ENCODE data around the gene DRC7.
"Not testable (repeated sequence)": the region's sequence is repeated elsewhere in the genome, so short reads cannot be mapped to it uniquely, and the experiment has no call there.

DRC7 gene

DNA sequence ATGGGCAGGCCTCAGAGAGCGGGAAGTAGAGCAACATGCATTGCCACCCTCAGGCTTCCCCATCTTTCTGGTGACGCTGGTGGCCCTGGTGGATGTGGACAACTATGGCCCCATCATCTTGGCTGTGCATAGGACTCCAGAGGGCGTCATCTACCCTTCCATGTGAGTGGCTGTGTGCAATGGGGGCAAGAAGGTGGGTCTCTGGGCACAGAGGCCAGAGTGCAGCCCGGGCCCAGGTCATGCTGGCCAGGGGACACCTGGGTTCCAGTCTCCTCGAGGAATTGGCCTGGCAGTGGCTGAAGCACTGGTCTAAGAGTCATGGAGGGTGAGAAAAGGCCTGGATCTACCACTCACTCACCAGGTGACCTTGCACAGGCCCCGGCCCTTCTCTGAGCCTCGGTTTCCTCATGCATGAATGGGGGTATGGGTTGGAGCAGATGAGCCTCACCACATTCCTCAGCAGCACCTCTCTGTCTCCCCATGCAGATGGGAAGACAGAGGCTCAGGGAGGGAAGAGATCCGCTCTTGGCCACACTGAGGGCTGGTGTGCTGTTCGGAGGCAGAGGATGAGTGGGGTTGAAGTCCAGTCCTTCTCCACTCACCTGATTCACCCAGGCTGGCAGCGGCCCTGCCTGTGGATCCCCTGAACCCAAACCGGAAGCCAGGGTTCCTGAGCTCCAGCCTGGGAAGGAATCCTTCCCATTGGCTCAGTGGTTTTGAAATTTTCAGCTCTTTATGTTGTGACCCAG, 33.7 kb upstream of the DRC7 start:
- no peak for DNase-seq

- no peak for DNase-seq
Measured at GRCh38 chr16:57661510-57661909, 33.1 kb upstream of the DRC7 start.

GRCh38 chr16:57661936-57662906, 32.4 kb upstream of the DRC7 start:
- DNase-seq = no peak

GRCh38 chr16:57663436-57663835, 31.2 kb upstream of the DRC7 start:
- peak in 1 of 51 donors; percentile 28 for DNase-seq

GRCh38 chr16:57663917-57664661, 30.5 kb upstream of the DRC7 start:
- no peak for DNase-seq

GRCh38 chr16:57664662-57665025, 30.0 kb upstream of the DRC7 start:
- DNase-seq = no peak

DNA sequence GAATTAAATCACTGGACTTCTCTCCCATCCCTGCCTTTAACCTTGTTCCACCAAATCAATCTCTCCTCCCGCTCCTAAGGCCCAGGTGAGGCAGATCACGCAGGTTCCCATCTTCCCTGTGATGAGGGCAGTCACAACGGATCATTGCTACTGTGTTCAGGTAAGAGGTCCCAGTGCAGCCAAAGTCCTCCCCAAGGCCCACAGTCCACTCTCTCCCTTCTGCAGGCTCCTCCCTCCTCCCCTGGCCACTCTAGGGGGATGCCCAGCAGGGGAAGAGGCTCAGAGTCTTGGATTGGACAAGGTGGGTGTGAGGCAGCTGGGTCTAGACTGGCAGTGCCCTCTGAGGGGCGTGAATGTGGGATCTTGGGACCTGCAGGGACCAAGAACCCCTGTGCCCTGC, 29.1 kb upstream of the DRC7 start:
- no peak for DNase-seq

DNA sequence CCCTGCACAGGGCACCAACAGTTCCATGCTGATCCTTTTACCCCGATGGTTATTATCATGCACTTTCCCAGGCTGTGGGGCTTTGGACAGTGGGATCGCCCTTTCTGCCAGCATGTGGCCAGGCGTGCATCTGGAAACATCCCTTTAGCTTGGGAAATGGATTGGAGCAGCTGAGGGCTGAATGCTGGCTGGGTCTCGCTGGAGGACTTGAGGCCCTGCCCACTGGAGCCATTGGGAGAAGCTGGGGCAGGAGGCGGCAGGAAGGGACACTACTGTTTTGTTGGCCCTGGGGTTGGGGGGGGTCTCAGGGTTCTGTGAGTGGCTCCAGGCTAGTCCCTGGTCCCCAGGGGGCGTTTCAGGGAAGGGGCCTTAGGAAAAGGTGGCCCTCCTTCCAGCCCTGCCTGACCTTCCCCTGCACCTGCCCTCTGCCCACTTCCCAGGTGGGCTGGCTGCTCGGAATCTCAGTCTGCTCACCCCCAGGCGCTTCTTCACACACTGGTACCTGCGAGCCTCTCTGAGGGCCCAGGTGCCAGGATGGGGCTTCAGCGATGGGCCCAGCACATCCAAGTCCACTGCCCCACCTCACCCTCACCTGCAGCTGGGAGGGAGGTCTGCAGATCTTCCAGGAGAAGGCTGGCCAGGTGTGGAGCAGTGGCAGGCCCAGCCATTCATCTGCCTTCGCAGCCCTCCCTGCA, 28.1 kb upstream of the DRC7 start:
- DNase-seq = no peak

- no peak for DNase-seq
Measured at GRCh38 chr16:57667048-57667525, 27.5 kb upstream of the DRC7 start.

- no peak for DNase-seq
Measured at GRCh38 chr16:57667526-57668262, 26.9 kb upstream of the DRC7 start.

- DNase-seq = no peak
Measured at GRCh38 chr16:57668263-57668571, 26.4 kb upstream of the DRC7 start, which contains the start of gene ADGRG3. Gene ADGRG3 (plus strand): TSS chr16:57668306. CDS start chr16:57668348, 42 bp downstream.

- DNase-seq = no peak
Measured at GRCh38 chr16:57668630-57669475, 25.8 kb upstream of the DRC7 start.

- DNase-seq = no peak
Measured at GRCh38 chr16:57669476-57670162, 25.0 kb upstream of the DRC7 start.

DNA sequence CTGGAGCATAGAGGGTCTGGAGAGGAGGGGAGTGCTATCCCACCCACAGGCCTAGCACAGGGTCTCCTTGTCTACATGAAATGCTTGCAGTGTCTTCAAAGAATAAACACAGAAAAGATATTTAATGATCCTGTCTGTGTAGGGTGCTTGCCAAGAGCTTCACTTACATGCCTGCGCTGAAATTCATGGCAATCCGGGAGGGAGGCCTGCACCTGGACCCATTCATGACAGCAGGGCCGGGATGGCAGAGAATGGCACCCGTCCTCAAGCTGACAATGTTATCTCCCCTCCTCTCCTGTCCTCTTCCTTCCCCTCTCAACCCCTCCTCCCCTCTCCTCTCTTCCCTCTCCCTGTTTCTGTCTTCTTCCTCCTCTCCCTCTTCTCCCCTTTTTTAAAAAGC, 24.4 kb upstream of the DRC7 start:
- no peak for DNase-seq

- not testable (repeated sequence) for DNase-seq
Measured at GRCh38 chr16:57671451-57671850, 23.2 kb upstream of the DRC7 start.

DNA sequence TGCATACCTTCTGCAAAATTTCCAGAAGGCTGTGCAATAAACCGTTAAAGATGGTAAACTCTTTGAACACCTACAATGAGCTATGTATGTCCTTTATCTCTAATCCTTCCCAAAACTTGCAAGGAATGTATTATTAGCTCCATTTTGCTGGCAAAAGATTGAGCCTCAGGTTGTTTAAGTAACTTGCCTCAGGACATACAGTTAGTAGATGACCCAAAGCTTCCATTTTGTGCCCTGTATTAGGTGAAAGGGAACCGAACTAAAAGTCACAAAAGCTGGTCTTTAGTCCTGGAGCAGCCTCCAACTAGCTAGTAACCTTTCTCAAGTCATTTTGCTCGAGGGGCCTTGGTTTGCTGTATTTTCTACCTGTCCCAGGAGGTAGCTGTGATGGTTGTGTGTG, 22.2 kb upstream of the DRC7 start:
- DNase-seq = no peak

- no peak for DNase-seq
Measured at GRCh38 chr16:57672824-57673223, 21.8 kb upstream of the DRC7 start.

GRCh38 chr16:57675741-57676551, 18.7 kb upstream of the DRC7 start:
- DNase-seq = no peak
